PC-9 (cell line): ENCODE results near the gene SBF2. TPM values are rescaled to one million over a fixed set of nuclear protein-coding genes. Genes with fewer than 3 reads are reported as not detected.

Source experiments
- BruUV-seq: library from RNA; stranded (reverse); fragments of 400-500 nt; replicated peaks from 2 replicates; lab custom pipeline; 2021; lab: Mats Ljungman, UMichigan
- CTCF ChIA-PET: fragments of 300-600 bp; sonication (Branson Sonifier 250); formaldehyde crosslinking; loops from one replicate; lab custom pipeline; 2022; ENCODE audit warnings: antibody characterized with exemption; lab: Charles Lee
- POLR2A ChIA-PET: fragments of 300-600 bp; sonication (Branson Sonifier 250); formaldehyde crosslinking; loops from one replicate; lab custom pipeline; 2022; ENCODE audit warnings: antibody characterized with exemption; ENCODE audit not compliant: unreplicated experiment; lab: Charles Lee
- DNase-seq, 2 experiments: peaks; one replicate each; pipeline versions ENCODE4 v3.0.0 to v3.0.0-alpha.2; 2015 to 2022; ENCODE audit warnings: mixed read lengths in 1 of 2
- H2AFZ ChIP-seq: fragments of 200-600 bp; sonication (generic); 2 replicates; pipeline ENCODE4 v1.8.1; 2017; ENCODE audit warnings: antibody characterized with exemption
- H3F3A ChIP-seq: fragments of 200-600 bp; sonication (generic); 2 replicates; pipeline ENCODE4 v1.8.1; 2017; ENCODE audit warnings: antibody characterized with exemption, mild to moderate bottlenecking, low read depth; ENCODE audit not compliant: insufficient read depth
- H3K27ac ChIP-seq: fragments of 200-600 bp; sonication (generic); 2 replicates; pipeline ENCODE4 v1.6.1; 2016; ENCODE audit warnings: mixed run types
- H3K27me3 ChIP-seq: fragments of 200-600 bp; sonication (generic); 2 replicates; pipeline ENCODE4 v1.6.1; 2016; ENCODE audit warnings: low read depth, mixed run types; ENCODE audit not compliant: insufficient read depth
- H3K36me3 ChIP-seq: fragments of 200-600 bp; sonication (generic); 2 replicates; pipeline ENCODE4 v1.6.1; 2016; ENCODE audit warnings: low read depth, mixed run types
- H3K4me1 ChIP-seq: fragments of 200-600 bp; sonication (generic); replicated peaks from 2 replicates; pipeline ENCODE4 v1.6.1; 2016; ENCODE audit warnings: mixed run types; ENCODE audit not compliant: insufficient read depth
- H3K4me2 ChIP-seq: fragments of 200-600 bp; sonication (generic); 2 replicates; pipeline ENCODE4 v1.6.1; 2017; ENCODE audit warnings: mixed run types
- H3K4me3 ChIP-seq: fragments of 200-600 bp; sonication (generic); 2 replicates; pipeline ENCODE4 v1.6.1; 2016; ENCODE audit warnings: mixed run types
- H3K79me2 ChIP-seq: fragments of 200-600 bp; sonication (generic); 2 replicates; pipeline ENCODE4 v1.6.1; 2017; ENCODE audit warnings: low read depth, mixed run types
- H3K9me2 ChIP-seq: fragments of 200-600 bp; sonication (generic); 2 replicates; pipeline ENCODE4 v1.8.1; 2017; ENCODE audit warnings: mild to moderate bottlenecking; ENCODE audit not compliant: insufficient read depth
- H3K9me3 ChIP-seq: fragments of 200-600 bp; sonication (generic); 2 replicates; pipeline ENCODE4 v1.8.1; 2016; ENCODE audit warnings: low read depth; ENCODE audit not compliant: insufficient read depth
- H4K20me1 ChIP-seq: fragments of 200-600 bp; sonication (generic); 2 replicates; pipeline ENCODE4 v1.8.1; 2017; ENCODE audit not compliant: insufficient read depth
- EZH2 ChIP-seq: fragments of 200-600 bp; sonication (generic); IDR thresholded peaks from 2 replicates; pipeline ENCODE4 v1.8.0; 2017; ENCODE audit warnings: antibody characterized with exemption, low read depth
- intact Hi-C: fragments of 100-400 bp; cut with micrococcal nuclease; formaldehyde crosslinking; loops from one replicate; pipeline ENCODE4 v1.10.0; 2022; ENCODE audit not compliant: unreplicated experiment
- total RNA-seq: library from RNA; stranded (reverse); gene quantifications from 2 replicates; pipeline ENCODE4 v1.2.3, GENCODE V29; 2021
- TF ChIP-seq, protein P1 (sequence below): fragments of 200-600 bp; sonication (generic); conservative IDR thresholded peaks from 2 replicates; pipeline ENCODE4 v1.6.1; 2017; ENCODE audit warnings: mixed run types, antibody characterized with exemption, mild to moderate bottlenecking, moderate library complexity

The SBF2 gene
- total RNA-seq, 1 experiment from 2014 or later = 18.6 TPM

DNA sequence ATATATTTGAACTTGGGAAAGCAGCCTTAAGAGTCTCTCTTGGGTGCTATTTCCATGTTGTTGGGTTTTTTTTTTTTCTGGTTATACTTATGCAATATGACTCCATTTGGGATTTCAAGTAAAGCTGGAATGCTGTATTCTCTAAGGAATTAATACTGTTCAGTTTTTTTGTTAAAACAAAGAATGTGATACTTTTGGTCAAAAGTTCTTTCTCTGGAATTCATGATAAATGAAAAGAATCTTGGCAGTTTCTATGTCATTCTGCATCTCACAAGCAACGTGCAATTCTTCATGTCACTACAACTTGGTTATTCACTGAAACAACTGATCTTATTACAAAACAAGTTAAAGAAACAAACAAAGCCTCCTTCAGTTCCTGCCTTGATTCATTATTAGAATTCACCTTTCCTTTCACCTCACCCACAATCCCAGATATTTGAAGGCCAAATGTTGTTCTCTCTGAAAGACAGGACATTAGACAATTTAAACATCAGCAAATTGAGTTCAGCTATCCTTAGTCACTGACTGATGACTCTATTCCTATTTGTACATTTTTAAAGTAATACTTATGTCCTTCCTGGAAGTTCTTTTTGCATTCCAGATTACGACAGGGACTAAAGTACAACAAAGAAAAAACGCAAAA is 176.2 kb downstream of the SBF2 start:
- TF ChIP-seq, protein P1, sequence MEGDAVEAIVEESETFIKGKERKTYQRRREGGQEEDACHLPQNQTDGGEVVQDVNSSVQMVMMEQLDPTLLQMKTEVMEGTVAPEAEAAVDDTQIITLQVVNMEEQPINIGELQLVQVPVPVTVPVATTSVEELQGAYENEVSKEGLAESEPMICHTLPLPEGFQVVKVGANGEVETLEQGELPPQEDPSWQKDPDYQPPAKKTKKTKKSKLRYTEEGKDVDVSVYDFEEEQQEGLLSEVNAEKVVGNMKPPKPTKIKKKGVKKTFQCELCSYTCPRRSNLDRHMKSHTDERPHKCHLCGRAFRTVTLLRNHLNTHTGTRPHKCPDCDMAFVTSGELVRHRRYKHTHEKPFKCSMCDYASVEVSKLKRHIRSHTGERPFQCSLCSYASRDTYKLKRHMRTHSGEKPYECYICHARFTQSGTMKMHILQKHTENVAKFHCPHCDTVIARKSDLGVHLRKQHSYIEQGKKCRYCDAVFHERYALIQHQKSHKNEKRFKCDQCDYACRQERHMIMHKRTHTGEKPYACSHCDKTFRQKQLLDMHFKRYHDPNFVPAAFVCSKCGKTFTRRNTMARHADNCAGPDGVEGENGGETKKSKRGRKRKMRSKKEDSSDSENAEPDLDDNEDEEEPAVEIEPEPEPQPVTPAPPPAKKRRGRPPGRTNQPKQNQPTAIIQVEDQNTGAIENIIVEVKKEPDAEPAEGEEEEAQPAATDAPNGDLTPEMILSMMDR = no peak
- no peak for TF ChIP-seq EZH2
- ChIA-PET POLR2A (no interaction called here), CTCF (no interaction called here)
- no TSS peak for BruUV-seq
- Histone ChIP-seq H3K36me3 (no peaks in the 10 kb centered on the region), H2AFZ (no peak overlapping the region), H3K79me2 (no peaks in the 10 kb centered on the region), H3F3A (peaks cover 8% of the 10 kb centered on the region), H4K20me1 (no peaks in the 10 kb centered on the region), H3K4me1 (peaks cover 8% of the 10 kb centered on the region), H3K27ac (no peak overlapping the region), H3K9me3 (no peaks in the 10 kb centered on the region), H3K4me3 (no peak overlapping the region), H3K27me3 (no peaks in the 10 kb centered on the region), H3K9me2 (no peaks in the 10 kb centered on the region), H3K4me2 (no peak overlapping the region)
- DNase-seq = no peak
- intact Hi-C loops = no loop called here

DNA sequence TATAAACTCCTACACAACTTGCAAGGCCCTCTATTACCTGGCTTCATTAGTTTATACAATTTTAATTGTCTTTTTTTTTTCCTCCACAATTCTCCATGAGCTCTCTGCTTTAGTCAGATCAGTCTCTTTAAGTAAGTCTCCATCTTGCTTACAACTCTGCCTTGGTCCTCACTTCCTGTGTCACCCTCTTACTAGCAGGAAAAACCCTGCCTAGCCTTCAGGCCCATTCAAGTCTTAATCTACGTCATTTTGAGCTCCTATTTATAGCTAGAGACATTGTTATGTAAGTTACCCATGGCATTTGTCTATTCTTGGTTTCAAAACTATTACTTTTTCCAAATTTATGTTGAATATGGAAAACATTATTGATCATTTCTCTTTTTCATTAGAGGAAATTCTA is 177.4 kb downstream of the SBF2 start:
- Histone ChIP-seq H3K9me2 (no peaks in the 10 kb centered on the region), H3K36me3 (no peaks in the 10 kb centered on the region), H3K4me1 (no peaks in the 10 kb centered on the region), H3F3A (no peaks in the 10 kb centered on the region), H3K27ac (no peak overlapping the region), H3K27me3 (no peaks in the 10 kb centered on the region), H3K9me3 (no peaks in the 10 kb centered on the region), H3K4me2 (no peak overlapping the region), H2AFZ (no peak overlapping the region), H3K79me2 (no peaks in the 10 kb centered on the region), H4K20me1 (no peaks in the 10 kb centered on the region), H3K4me3 (no peak overlapping the region)
- ChIA-PET POLR2A (no interaction called here), CTCF (no interaction called here)
- TF ChIP-seq EZH2 = no peak
- TF ChIP-seq, protein P1 = no peak
- no TSS peak for BruUV-seq
- intact Hi-C loops = no loop called here
- DNase-seq = no peak

DNA sequence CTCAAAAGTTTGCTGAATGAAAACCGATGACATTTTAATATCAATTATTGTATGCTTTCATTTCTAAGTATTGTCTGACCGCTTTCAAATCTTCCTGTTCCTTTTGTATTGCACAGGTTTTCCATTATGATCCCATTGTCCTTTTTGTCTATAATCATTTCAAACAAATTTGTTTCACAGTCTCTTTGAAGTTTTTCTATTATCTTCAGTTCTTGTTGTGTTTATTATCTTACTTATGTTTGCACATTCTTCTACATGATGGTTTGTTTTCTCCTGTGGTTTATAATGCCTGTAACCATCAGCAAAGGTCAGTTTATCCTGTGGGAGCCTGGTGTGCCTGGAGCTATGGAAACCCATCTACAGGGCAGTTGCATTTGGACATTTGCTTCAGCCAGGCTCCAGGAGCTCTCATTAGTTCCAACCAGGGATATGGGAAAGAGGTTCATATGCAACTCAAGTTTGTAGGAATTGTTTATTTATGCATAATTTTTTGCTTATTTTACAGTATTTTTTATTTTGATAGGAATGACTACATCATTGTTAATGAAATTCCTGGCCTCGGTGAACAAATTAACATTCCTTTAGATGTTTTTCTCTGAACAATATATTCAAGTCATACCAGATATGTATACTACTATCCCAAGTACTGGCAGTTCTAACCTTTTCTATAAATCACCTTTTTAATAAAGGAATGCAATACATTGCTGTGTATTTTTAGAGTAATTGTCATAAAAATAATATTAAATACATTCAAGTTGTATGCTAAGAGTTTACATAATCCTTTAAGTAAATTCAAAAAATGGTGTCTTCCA is 179.2 kb downstream of the SBF2 start:
- no peak for TF ChIP-seq EZH2
- TF ChIP-seq, protein P1 = no peak
- no TSS peak for BruUV-seq
- Histone ChIP-seq H3K4me2 (no peak overlapping the region), H3K9me3 (no peaks in the 10 kb centered on the region), H3K79me2 (no peaks in the 10 kb centered on the region), H3K4me3 (no peak overlapping the region), H3K27me3 (no peaks in the 10 kb centered on the region), H2AFZ (no peak overlapping the region), H3K27ac (no peak overlapping the region), H4K20me1 (no peaks in the 10 kb centered on the region), H3F3A (no peaks in the 10 kb centered on the region), H3K36me3 (no peaks in the 10 kb centered on the region), H3K4me1 (no peaks in the 10 kb centered on the region), H3K9me2 (no peaks in the 10 kb centered on the region)
- DNase-seq = no peak
- CTCF ChIA-PET = no interaction called here
- intact Hi-C loops = no loop called here
- POLR2A ChIA-PET = interaction anchor here (0.6 kb wide), 1 partner anchor 56 kb away, joined by 3 read pairs; no protein-coding TSS in a partner anchor
